NCI-H82 (cell line): ENCODE measurements around the gene TBC1D14.

Source experiments
- DNase-seq: peaks from one replicate; lab custom pipeline; 2025; lab: John Stamatoyannopoulos, UW

Gene TBC1D14

DNA sequence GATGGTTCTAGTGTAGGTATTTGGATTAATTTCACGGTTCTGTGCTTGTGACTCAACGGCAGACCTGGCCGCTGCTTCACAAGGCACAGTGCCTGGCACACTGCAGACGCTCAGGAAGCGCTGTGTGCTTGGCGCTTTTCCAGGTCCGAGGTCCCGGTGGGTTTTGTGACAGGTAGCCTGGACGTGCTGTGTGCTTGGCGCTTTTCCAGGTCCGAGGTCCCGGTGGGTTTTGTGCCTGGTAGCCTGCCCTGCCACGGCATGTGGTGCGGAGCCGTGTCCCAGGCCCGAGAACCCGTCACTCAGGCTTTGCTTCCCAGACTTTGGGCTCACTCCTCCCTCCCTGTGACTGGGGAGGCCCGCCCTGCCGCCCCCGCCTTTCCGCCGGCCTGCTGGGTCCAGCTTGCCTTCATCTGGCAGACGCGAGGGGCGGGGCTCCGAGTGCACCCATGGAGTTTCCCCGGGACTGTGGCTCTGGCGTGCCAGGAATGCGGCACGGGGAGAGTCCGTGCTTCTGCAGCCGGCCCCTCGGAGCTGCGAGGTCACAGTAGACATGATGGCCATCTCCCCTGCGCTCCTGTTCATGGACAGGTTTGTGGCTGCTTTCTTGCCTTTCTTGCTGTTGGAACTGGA lies 44.2 kb downstream of the TBC1D14 start:
- DNase-seq: peak; percentile 33

- DNase-seq: no peak
Measured at GRCh38 chr4:6955261-6955911, 45.8 kb downstream of the TBC1D14 start.

- no peak for DNase-seq
Measured at GRCh38 chr4:6956087-6956433, 46.4 kb downstream of the TBC1D14 start.

- DNase-seq: no peak
Measured at GRCh38 chr4:6956434-6957147, 47.0 kb downstream of the TBC1D14 start.

DNA sequence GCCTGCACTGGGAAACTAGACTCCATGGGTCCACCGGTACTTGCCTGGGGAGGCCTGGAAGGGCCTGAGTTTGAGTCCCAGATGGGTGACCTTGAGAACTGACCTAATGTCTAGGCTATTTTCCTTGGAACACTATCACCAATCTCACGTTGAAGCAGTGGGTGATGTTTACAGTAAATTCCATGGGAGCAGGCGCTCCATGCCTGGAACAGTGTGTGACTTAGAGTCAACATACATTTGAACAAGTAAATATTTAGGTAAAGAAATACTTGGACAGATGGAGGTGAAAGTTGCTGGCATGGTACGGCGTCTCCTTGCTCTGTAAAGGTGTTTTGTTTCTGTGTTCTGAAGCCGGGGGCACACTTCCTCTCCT lies 47.5 kb downstream of the TBC1D14 start:
- DNase-seq: no peak

GRCh38 chr4:6957994-6958393 lies 48.4 kb downstream of the TBC1D14 start:
- DNase-seq: no peak

GRCh38 chr4:6959261-6959660 lies 49.6 kb downstream of the TBC1D14 start:
- no peak for DNase-seq

GRCh38 chr4:6960154-6960553 lies 50.5 kb downstream of the TBC1D14 start:
- no peak for DNase-seq

- DNase-seq: no peak
Measured at GRCh38 chr4:6960628-6961412, 51.2 kb downstream of the TBC1D14 start.

GRCh38 chr4:6961496-6962210 lies 52.0 kb downstream of the TBC1D14 start:
- no peak for DNase-seq

- no peak for DNase-seq
Measured at GRCh38 chr4:6962211-6963041, 52.8 kb downstream of the TBC1D14 start.

- no peak for DNase-seq
Measured at GRCh38 chr4:6963139-6963611, 53.5 kb downstream of the TBC1D14 start.

GRCh38 chr4:6964858-6965257 lies 55.2 kb downstream of the TBC1D14 start:
- DNase-seq: no peak

- peak; percentile 17 for DNase-seq
Measured at GRCh38 chr4:6965329-6965728, 55.7 kb downstream of the TBC1D14 start.

- no peak for DNase-seq
Measured at GRCh38 chr4:6967846-6968340, 58.3 kb downstream of the TBC1D14 start.

- no peak for DNase-seq
Measured at GRCh38 chr4:6968496-6968895, 58.9 kb downstream of the TBC1D14 start.

- no peak for DNase-seq
Measured at GRCh38 chr4:6969826-6970800, 60.5 kb downstream of the TBC1D14 start.

GRCh38 chr4:6971536-6972374 lies 62.1 kb downstream of the TBC1D14 start:
- no peak for DNase-seq

- no peak for DNase-seq
Measured at GRCh38 chr4:6972375-6972650, 62.7 kb downstream of the TBC1D14 start.
